HG03558 (cell line): ENCODE measurements around the gene RNF212.
"Not testable (repeated sequence)": the region's sequence is repeated elsewhere in the genome, so short reads cannot be mapped to it uniquely, and the experiment has no call there.

Experiments
- ATAC-seq: cut with Tn5 transposase; IDR thresholded peaks from one replicate; pipeline ENCODE4 v1.9.1; 2021; ENCODE audit warnings: moderate number of reproducible peaks; ENCODE audit not compliant: unreplicated experiment; ENCODE audit errors: extremely low read depth

RNF212 gene

GRCh38 chr4:1052231-1052671 is 61.1 kb downstream of the RNF212 start:
- ATAC-seq, result no peak

GRCh38 chr4:1051472-1051871 is 61.9 kb downstream of the RNF212 start:
- ATAC-seq, result no peak

- ATAC-seq, result no peak
These were observed 62.7 kb downstream of the RNF212 start for GRCh38 chr4:1050486-1051213.

GRCh38 chr4:1049591-1049905 is 63.8 kb downstream of the RNF212 start:
- no peak for ATAC-seq

- ATAC-seq, result no peak
These were observed 64.4 kb downstream of the RNF212 start for GRCh38 chr4:1048773-1049590.

GRCh38 chr4:1047976-1048772 is 65.2 kb downstream of the RNF212 start:
- no peak for ATAC-seq

GRCh38 chr4:1047106-1047975 is 66.0 kb downstream of the RNF212 start:
- ATAC-seq, result no peak

GRCh38 chr4:1046581-1047011 is 66.8 kb downstream of the RNF212 start:
- not testable (repeated sequence) for ATAC-seq

- no peak for ATAC-seq
These were observed 67.7 kb downstream of the RNF212 start for GRCh38 chr4:1045595-1046201.

- ATAC-seq, result no peak
These were observed 68.2 kb downstream of the RNF212 start for GRCh38 chr4:1045193-1045594.

- no peak for ATAC-seq
These were observed 68.7 kb downstream of the RNF212 start for GRCh38 chr4:1044469-1045192.

GRCh38 chr4:1043651-1044468 is 69.5 kb downstream of the RNF212 start:
- ATAC-seq, result no peak

GRCh38 chr4:1043162-1043561 is 70.2 kb downstream of the RNF212 start:
- no peak for ATAC-seq

- ATAC-seq, result no peak
These were observed 70.9 kb downstream of the RNF212 start for GRCh38 chr4:1042352-1043055.

GRCh38 chr4:1041936-1042330 is 71.4 kb downstream of the RNF212 start:
- ATAC-seq, result no peak

- no peak for ATAC-seq
These were observed 72.0 kb downstream of the RNF212 start for GRCh38 chr4:1041147-1041935.
